ENCODE results near the gene SERINC4.
"Not testable (repeated sequence)": the region's sequence is repeated elsewhere in the genome, so short reads cannot be mapped to it uniquely, and the experiment has no call there.

Gene SERINC4

GRCh38 chr15:43799945-43800285 is at the start of gene SERINC4:
SERINC4 (minus strand) TSS chr15:43800220; CDS start chr15:43799986, 234 bp downstream.
- DNase-seq (ENCODE audit: low spot score): no peak

GRCh38 chr15:43845421-43845820 is 45.4 kb upstream of the SERINC4 start:
- DNase-seq (ENCODE audit: low spot score): no peak

GRCh38 chr15:43832485-43832884 is 32.5 kb upstream of the SERINC4 start:
- DNase-seq (ENCODE audit: low spot score): not testable (repeated sequence)

GRCh38 chr15:43831519-43832052 is 31.6 kb upstream of the SERINC4 start:
- not testable (repeated sequence) for DNase-seq (ENCODE audit: low spot score)

GRCh38 chr15:43830691-43831275 is 30.8 kb upstream of the SERINC4 start:
- DNase-seq (ENCODE audit: low spot score): not testable (repeated sequence)

GRCh38 chr15:43829951-43830540 is 30.0 kb upstream of the SERINC4 start:
- not testable (repeated sequence) for DNase-seq (ENCODE audit: low spot score)

GRCh38 chr15:43828061-43828657 is 28.1 kb upstream of the SERINC4 start:
- DNase-seq (ENCODE audit: low spot score): peak; percentile 22

- DNase-seq (ENCODE audit: low spot score): peak; percentile 79
These were observed 26.7 kb upstream of the SERINC4 start, which contains the start of gene WDR76 for GRCh38 chr15:43826508-43827341. WDR76 (plus strand) TSS chr15:43827002; CDS start chr15:43827033, 31 bp downstream.

GRCh38 chr15:43826029-43826507 is 26.0 kb upstream of the SERINC4 start:
- DNase-seq (ENCODE audit: low spot score): no peak

GRCh38 chr15:43825305-43825704 is 25.3 kb upstream of the SERINC4 start:
- DNase-seq (ENCODE audit: low spot score): not testable (repeated sequence)

GRCh38 chr15:43824302-43825246 is 24.6 kb upstream of the SERINC4 start, which contains the start of gene MFAP1:
MFAP1 (minus strand) TSS chr15:43824690; CDS start chr15:43824569, 121 bp downstream.
- peak; percentile 93 for DNase-seq (ENCODE audit: low spot score)

GRCh38 chr15:43821505-43821904 is 21.5 kb upstream of the SERINC4 start:
- DNase-seq (ENCODE audit: low spot score): no peak

- not testable (repeated sequence) for DNase-seq (ENCODE audit: low spot score)
These were observed 15.0 kb upstream of the SERINC4 start for GRCh38 chr15:43815064-43815463.

GRCh38 chr15:43808960-43809678 is 9.1 kb upstream of the SERINC4 start:
- DNase-seq (ENCODE audit: low spot score): peak; percentile 68

GRCh38 chr15:43808435-43808950 is 8.5 kb upstream of the SERINC4 start:
- DNase-seq (ENCODE audit: low spot score): no peak

- DNase-seq (ENCODE audit: low spot score): not testable (repeated sequence)
These were observed 2.7 kb upstream of the SERINC4 start for GRCh38 chr15:43802676-43803075.

GRCh38 chr15:43800286-43801141 is 494 bp upstream of the SERINC4 start, which contains the start of gene HYPK:
HYPK (plus strand) TSS chr15:43800599; CDS start chr15:43800623, 24 bp downstream.
- peak; percentile 87 for DNase-seq (ENCODE audit: low spot score)

GRCh38 chr15:43799209-43799944 is 643 bp downstream of the SERINC4 start:
- DNase-seq (ENCODE audit: low spot score): peak; percentile 41
